Activated T-cell treated with anti-CD3 and anti-CD28 coated beads, Interleukin-2, amount 50 U/mL, for 4 hours (primary cell): ENCODE measurements around the gene CERS1. TPM values are rescaled to one million over a fixed set of nuclear protein-coding genes. Genes with fewer than 3 reads are reported as not detected.

Experiments used
- ATAC-seq, 2 donors: fragments of 200-7000 bp; cut with Tn5 transposase; one replicate each; pipeline ENCODE4 v1.10.0; 2021
- DNase-seq: peaks from one replicate; pipeline ENCODE4 v3.0.0-alpha.2; 2020
- H3K27me3 Mint-ChIP-seq: one replicate; pipeline ENCODE4 v1.8.0; 2021; ENCODE audit warnings: low read depth, mixed read lengths
- H3K36me3 Mint-ChIP-seq: one replicate; pipeline ENCODE4 v1.8.0; 2022; ENCODE audit warnings: mixed read lengths; ENCODE audit not compliant: insufficient read depth
- H3K4me1 Mint-ChIP-seq: one replicate; pipeline ENCODE4 v1.8.0; 2021; ENCODE audit warnings: low read depth, mixed read lengths
- H3K4me3 Mint-ChIP-seq: one replicate; pipeline ENCODE4 v1.8.0; 2021; ENCODE audit warnings: mild to moderate bottlenecking, moderate library complexity, mixed read lengths
- H3K9me3 Mint-ChIP-seq: one replicate; pipeline ENCODE4 v1.8.0; 2021; ENCODE audit warnings: mixed read lengths
- total RNA-seq, 3 donors: library from RNA; stranded (reverse); gene quantifications; one replicate each; pipeline ENCODE4 v1.2.1, GENCODE V29; 2021

Gene CERS1
- total RNA-seq, 3 donors from 2014 or later: 0.13 TPM; not detected in 2

DNA sequence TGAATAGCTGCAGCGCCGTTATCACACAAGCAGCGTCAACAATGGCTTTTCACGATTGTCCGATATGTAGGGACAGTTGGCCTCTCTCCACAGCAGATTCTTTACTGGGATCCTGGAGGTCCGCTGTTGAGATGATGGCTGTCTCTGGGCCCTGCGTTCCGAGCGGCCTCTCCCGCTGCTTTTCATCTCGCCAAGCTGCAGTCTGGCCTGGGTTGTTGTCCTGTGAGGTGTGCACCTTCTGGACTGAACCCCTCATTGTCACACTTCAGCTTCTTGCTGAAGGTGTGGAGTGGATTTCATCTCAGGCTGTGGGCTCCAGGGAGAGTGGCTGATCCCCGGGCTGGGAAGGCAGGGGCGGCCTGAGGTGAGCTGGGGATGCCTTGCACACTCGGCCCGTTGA lies 54.6 kb downstream of the CERS1 start:
- DNase-seq: no peak
- no peaks in the 10 kb centered on the region for H3K27me3 Mint-ChIP-seq
- no peak overlapping the region for H3K4me3 Mint-ChIP-seq
- peaks cover 9% of the 10 kb centered on the region for H3K36me3 Mint-ChIP-seq
- peaks cover 86% of the 10 kb centered on the region for H3K4me1 Mint-ChIP-seq
- ATAC-seq: no peak
- H3K9me3 Mint-ChIP-seq: no peaks in the 10 kb centered on the region

DNA sequence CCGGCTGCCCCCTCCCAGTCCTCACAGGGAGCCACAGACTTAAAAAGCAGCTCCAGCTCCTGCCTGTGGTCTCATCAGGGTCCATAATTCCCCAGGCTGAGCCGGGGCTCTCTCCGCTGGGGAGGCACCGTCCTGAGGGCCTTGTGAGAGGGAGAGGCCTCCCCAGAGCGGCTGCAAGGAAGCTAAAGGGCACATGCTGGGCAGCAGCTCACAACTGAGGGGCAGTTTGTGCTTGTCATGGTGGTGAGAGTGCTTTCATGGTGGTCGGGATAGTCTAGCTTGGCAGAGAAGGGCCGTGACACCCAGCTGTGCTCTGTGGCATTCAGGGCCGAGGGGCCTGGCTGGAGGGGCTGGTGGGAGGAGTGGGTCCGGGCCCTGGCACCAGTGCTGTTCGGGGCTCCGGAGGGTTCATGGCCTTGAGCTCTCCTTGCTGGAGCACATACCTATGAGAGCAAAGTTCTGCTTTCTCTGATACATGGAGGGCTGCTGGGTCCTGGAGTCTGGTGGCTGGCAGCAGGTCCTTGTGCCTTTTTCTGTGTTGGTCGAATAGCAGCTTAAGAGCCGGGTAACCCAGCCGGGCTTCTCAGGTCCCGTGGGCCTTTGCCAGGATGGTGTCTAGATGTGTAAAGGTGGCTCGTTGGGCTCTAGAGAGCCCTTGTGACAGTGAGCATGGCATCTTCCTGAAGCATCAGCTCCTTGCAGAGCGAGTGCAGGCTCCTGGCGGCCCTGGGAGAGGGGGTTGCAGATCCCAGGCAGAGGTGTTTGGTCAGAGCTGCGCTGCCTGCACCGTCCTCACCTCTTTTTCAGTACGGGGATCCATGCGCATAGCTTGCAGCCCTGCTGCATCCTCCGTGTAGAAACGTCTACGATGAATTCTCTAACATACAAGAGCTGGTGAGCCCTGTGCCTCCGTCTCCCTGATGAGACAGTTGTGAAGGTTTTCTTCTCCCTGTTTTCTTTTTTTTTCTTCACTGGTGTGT lies 55.4 kb downstream of the CERS1 start:
- DNase-seq: no peak
- H3K9me3 Mint-ChIP-seq: no peaks in the 10 kb centered on the region
- no peaks in the 10 kb centered on the region for H3K27me3 Mint-ChIP-seq
- peaks cover 14% of the 10 kb centered on the region for H3K36me3 Mint-ChIP-seq
- H3K4me3 Mint-ChIP-seq: no peak overlapping the region
- peaks cover 89% of the 10 kb centered on the region for H3K4me1 Mint-ChIP-seq
- ATAC-seq: no peak

DNA sequence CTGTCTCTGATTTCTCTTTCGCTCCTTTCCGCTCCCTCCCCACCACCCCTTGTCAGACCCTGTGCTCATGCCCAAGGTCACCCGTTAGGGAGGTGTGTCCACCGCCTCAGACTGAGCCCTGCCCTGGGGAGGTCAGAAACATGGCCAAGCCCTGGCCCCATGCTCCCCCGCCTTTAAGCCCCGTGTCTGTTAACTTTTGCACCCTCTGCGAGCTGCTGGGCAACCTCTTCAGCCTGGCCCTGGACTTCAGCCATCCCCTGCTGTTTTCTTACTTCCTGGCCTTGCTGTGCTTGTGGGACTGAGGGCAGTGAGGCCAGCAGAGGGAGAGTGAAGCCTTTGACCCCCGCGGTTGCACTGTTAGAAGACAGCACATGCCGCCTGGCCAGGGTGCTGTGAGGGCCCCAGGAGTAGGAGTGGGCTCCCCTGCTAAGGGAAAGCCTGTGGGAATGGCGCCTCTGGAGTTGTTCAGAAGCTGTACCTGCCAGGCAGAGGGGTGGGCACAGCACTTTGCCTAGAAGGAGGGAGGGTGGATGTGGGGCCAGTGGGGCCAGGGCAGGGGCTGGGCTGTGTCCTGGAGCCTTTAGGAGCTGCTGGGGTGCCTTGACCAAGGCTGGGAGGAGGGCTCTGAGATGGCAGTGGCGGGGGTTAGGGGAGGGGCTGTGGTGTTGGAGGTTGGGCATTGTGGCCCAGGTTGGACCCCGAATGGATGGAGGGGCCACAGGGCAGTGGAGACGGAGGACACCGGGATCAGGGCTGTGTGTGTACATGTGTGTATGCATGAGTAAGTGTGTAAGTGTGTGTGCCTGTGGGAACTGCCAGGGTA lies 56.3 kb downstream of the CERS1 start:
- ATAC-seq (no peak), DNase-seq (no peak)
- Mint-ChIP-seq H3K27me3 (no peaks in the 10 kb centered on the region), H3K9me3 (no peaks in the 10 kb centered on the region), H3K36me3 (peaks cover 14% of the 10 kb centered on the region), H3K4me3 (no peak overlapping the region), H3K4me1 (peaks cover 91% of the 10 kb centered on the region)

DNA sequence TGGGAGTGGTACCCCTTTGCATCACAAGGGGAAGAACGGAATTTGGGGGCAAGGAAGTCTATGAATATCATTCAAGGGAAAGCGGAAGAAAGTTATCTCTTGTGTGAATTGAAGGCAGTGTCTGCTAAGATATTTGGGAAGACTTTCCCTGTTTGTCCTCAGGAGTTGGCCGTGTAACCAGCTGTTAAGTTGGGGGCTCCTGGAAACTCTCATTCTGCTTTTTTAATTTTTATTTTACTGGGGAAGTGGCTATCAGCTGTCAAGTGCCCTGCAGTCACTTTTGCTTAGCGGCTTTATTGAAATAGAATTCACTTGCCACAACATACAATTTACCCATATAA lies 61.3 kb downstream of the CERS1 start:
- H3K9me3 Mint-ChIP-seq: no peaks in the 10 kb centered on the region
- peaks cover 24% of the 10 kb centered on the region for H3K36me3 Mint-ChIP-seq
- no peaks in the 10 kb centered on the region for H3K27me3 Mint-ChIP-seq
- peak overlapping the region; percentile 92 for H3K4me3 Mint-ChIP-seq
- DNase-seq (no peak), ATAC-seq (no peak)
- peaks cover 64% of the 10 kb centered on the region for H3K4me1 Mint-ChIP-seq

DNA sequence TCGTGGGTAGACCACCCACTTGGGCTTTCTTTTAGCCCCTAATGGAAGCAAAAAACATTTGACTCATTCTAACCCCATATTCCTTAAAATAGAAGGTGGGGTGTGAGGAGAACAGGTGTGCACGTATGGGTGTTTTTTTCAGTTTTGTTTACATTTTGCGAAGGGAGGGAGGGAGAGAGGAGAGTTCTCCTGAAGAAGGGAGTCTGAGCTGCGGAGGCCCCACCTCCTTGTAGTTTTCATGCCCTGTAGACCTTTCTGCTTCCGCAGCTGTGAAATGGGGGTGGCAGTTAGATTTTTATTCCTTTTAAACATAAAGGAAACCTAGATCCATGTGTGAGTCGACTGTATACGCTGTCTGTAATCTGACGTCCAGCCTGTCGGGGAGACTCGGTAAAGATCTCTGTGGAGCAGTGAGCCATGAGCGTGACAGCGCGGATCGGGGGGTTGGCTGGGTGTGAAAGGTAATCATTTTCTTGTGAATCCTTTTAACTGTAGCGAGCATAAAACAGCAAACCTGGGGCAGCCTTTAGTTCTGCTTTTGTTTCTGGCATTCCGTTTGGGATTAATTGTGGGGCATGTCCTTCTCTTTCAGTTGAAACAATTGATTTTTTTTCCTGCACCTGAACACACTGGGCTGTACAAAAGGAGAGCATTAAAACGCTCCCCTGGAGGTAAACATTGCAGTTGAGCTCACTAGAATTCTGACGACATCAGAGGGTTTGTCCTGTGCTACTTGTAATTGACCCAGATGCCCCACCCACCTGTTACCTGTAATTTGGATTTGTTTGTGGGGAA lies 61.9 kb downstream of the CERS1 start:
- H3K9me3 Mint-ChIP-seq: no peaks in the 10 kb centered on the region
- peaks cover 24% of the 10 kb centered on the region for H3K36me3 Mint-ChIP-seq
- H3K4me1 Mint-ChIP-seq: peaks cover 59% of the 10 kb centered on the region
- H3K4me3 Mint-ChIP-seq: peak overlapping the region; percentile 92
- H3K27me3 Mint-ChIP-seq: no peaks in the 10 kb centered on the region
- DNase-seq (no peak), ATAC-seq (no peak)

DNA sequence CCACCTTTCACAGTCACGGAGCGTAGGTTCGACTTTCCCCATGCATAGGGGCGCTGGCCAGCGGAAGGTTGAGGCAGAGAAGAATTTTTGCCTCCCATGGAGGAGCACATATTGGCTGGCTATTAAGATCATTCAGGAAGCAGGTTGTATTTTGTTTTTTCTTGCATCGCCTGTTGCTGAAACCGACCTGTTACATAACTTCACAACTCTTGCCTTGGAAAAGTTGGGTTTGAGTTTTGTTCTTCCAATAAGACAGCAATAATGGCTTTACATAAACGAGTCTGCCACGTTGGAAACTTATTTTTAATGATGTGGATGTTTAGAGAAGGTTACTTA lies 62.8 kb downstream of the CERS1 start:
- no peaks in the 10 kb centered on the region for H3K9me3 Mint-ChIP-seq
- DNase-seq (no peak), ATAC-seq (no peak)
- H3K4me3 Mint-ChIP-seq: peak overlapping the region; percentile 92
- H3K4me1 Mint-ChIP-seq: peaks cover 49% of the 10 kb centered on the region
- no peaks in the 10 kb centered on the region for H3K27me3 Mint-ChIP-seq
- peaks cover 21% of the 10 kb centered on the region for H3K36me3 Mint-ChIP-seq

DNA sequence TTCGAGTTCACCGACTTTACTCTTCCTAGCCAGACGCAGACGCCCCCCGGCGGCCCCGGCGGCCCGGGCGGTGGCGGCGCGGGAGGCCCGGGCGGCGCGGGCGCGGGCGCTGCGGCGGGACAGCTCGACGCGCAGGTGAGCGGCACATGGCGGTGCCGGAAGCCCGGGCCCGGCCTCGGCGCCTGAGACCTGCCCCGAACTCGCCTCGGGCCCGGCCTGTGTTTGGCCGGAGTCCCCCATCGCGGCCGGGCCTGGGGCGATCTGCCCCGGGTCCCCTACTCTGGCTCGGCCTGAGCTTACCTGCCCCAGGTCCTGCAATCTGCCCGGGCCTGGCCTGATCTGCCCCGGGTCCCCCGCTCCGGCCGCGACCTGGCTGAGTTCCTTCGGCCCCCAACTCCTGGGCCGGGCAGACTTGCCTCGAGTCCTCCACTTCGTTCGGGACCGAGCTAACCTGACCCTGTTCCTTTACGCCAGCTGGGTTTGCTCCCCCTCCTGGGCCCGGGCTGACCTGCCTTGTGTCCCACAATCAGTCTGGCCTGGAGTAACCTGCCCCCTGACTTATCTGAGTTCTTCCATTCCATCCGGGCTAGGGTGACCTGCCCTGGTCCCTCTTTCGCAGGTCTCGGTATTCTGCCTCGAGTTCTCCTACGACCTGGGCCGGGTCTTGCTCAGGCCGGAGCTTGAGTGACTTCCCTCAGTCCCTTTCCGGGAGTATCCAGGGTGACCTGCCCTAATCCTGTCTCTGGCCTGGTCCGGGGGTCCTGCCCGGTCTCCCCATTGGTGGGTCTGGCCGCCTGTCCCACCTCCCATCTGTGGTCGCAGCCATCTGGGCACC lies 63.4 kb downstream of the CERS1 start:
- ATAC-seq: peak; percentile 63 to 64
- DNase-seq: no peak
- no peaks in the 10 kb centered on the region for H3K27me3 Mint-ChIP-seq
- peak overlapping the region; percentile 92 for H3K4me3 Mint-ChIP-seq
- H3K4me1 Mint-ChIP-seq: peaks cover 43% of the 10 kb centered on the region
- H3K36me3 Mint-ChIP-seq: peaks cover 17% of the 10 kb centered on the region
- H3K9me3 Mint-ChIP-seq: no peaks in the 10 kb centered on the region

DNA sequence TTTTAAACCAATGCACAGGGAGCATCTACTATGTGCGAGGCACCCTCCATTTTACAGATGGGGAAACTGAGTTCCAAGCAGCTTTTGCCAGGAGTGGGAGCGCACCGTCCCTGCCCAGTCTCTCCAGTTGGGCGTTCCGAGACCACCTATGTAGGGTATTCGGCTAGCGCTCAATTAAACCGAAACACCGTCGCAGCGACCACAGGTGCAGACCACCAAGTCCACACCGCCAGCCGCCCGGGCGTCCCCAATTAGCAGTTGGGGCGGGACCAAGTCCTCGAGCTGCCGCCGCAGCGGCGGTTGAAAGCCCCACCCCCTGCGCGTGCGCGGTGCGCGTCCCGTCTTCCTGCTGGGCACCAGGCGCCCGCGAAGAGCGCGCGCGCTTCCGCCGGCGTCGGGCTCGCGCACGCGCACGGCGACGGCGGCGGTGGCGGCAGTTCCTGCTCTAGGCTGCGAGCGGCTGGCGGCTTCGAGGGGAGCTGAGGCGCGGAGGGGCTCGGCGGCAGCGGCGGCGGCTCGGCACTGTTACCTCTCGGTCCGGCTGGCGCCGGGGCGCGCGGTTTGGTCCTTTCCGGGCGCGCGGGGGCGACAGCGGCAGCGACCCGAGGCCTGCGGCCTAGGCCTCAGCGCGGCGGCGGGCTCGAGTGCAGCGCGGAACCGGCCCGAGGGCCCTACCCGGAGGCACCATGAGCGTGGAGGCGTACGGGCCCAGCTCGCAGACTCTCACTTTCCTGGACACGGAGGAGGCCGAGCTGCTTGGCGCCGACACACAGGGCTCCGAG lies 64.2 kb downstream of the CERS1 start, which contains the start of gene UPF1:
TSS of gene UPF1 (plus strand) at position 436 of the 782 bp plus-strand sequence. CDS start at position 687, 251 bp downstream.
- Mint-ChIP-seq H3K27me3 (no peaks in the 10 kb centered on the region), H3K9me3 (no peaks in the 10 kb centered on the region)
- ATAC-seq: peak; percentile 88 to 90

DNA sequence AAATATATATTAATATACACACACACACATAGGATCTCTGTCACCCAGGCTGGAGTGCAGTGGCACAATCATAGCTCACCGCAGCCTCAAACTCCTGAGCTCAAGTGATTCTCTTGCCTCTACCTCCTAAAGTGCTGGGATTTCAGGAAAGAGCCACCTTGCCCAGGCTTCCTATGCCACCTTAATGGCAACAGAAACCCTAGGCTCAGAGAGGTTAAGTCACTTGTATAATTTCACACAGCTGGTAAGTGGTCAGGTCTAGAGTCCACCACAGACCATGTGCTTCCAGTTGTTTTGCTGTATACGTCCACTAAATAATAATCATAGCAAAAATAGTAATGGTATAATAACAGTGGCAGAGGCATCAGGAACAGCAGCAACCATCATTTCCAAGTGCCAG lies 65.5 kb downstream of the CERS1 start:
- no peaks in the 10 kb centered on the region for H3K27me3 Mint-ChIP-seq

More for the DNA sequence above, 64.2 kb downstream of the CERS1 start, which contains the start of gene UPF1:
- peaks cover 17% of the 10 kb centered on the region for H3K36me3 Mint-ChIP-seq
- peak within 1 kb of the TSS; percentile 92 for H3K4me3 Mint-ChIP-seq
- peak; percentile 92 for DNase-seq
- peaks cover 36% of the 10 kb centered on the region for H3K4me1 Mint-ChIP-seq

DNA sequence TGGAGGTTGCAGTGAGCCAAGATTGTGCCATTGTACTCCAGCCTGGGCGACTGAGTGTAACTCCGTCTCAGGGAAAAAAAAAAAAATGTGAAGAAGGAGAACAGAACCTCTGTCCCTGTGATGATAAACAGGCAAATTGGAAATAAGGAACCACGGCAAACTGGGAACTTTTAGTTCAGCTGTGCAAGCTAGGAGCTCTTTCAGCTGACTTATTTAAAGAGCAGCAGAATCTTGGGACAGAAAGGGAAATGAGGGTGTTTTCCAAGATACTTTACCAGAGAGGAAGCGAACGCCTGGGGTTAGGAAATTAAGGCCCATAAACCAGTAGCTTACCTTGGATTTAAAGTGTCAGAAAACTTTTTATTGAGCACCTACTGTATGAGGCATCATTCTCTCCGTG lies 67.2 kb downstream of the CERS1 start:
- Mint-ChIP-seq H3K4me3 (no peak overlapping the region), H3K36me3 (peaks cover 5% of the 10 kb centered on the region), H3K4me1 (peaks cover 9% of the 10 kb centered on the region), H3K9me3 (no peaks in the 10 kb centered on the region), H3K27me3 (no peaks in the 10 kb centered on the region)
- no peak for DNase-seq
- no peak for ATAC-seq

More for the DNA sequence above, 65.5 kb downstream of the CERS1 start:
- Mint-ChIP-seq H3K4me1 (peaks cover 26% of the 10 kb centered on the region), H3K9me3 (no peaks in the 10 kb centered on the region), H3K36me3 (peaks cover 11% of the 10 kb centered on the region), H3K4me3 (peak overlapping the region; percentile 48)
- ATAC-seq (no peak), DNase-seq (no peak)
